Neural cell (in vitro differentiated cells): ENCODE measurements around the gene PDLIM3. TPM values are rescaled to one million over a fixed set of nuclear protein-coding genes. Genes with fewer than 3 reads are reported as not detected.

Source experiments
- H2AFZ ChIP-seq: fragments of 200-600, 300-800 bp; sonication (generic), shearing (Covaris generic); 2 replicates; pipeline ENCODE4 v1.6.0; 2014; ENCODE audit warnings: low read depth, mild to moderate bottlenecking, antibody characterized with exemption, low read length, moderate library complexity
- H3F3A ChIP-seq: fragments of 200-600 bp; shearing (Covaris generic); 2 replicates; pipeline ENCODE4 v1.6.1; 2016; ENCODE audit warnings: mild to moderate bottlenecking, moderate library complexity, mixed read lengths, antibody characterized with exemption, low read length; ENCODE audit not compliant: insufficient read depth, poor library complexity, severe bottlenecking
- H3K27ac ChIP-seq: fragments of 200-600, 300-800 bp; sonication (generic), shearing (Covaris generic); 2 replicates; pipeline ENCODE4 v1.5.1; 2014; ENCODE audit warnings: mild to moderate bottlenecking, low read length, moderate library complexity
- H3K27me3 ChIP-seq: fragments of 300-800, 200-600 bp; sonication (generic), shearing (Covaris generic); 2 replicates; pipeline ENCODE4 v1.6.0; 2014; ENCODE audit warnings: mild to moderate bottlenecking, low read depth, low read length, moderate library complexity; ENCODE audit not compliant: insufficient read depth
- H3K36me3 ChIP-seq: fragments of 300-800, 200-600 bp; sonication (generic), shearing (Covaris generic); 2 replicates; pipeline ENCODE4 v1.5.1; 2014; ENCODE audit warnings: mild to moderate bottlenecking, antibody characterized with exemption, low read length, moderate library complexity; ENCODE audit not compliant: insufficient read depth
- H3K4me2 ChIP-seq: fragments of 300-800, 200-600 bp; sonication (generic), shearing (Covaris generic); 2 replicates; pipeline ENCODE4 v1.6.0; 2014; ENCODE audit warnings: mild to moderate bottlenecking, low read length
- H3K4me3 ChIP-seq: fragments of 300-800, 200-600 bp; sonication (generic), shearing (Covaris generic); 2 replicates; pipeline ENCODE4 v1.5.1; 2014; ENCODE audit warnings: mild to moderate bottlenecking, low read length, moderate library complexity
- H3K79me2 ChIP-seq: fragments of 200-600 bp; shearing (Covaris generic); replicated peaks from 2 replicates; pipeline ENCODE4 v1.6.0; 2014; ENCODE audit warnings: mild to moderate bottlenecking, low read length, moderate library complexity; ENCODE audit not compliant: insufficient read depth
- H3K9ac ChIP-seq: fragments of 300-800, 200-600 bp; sonication (generic), shearing (Covaris generic); 2 replicates; pipeline ENCODE4 v1.6.1; 2016; ENCODE audit warnings: mild to moderate bottlenecking, low read length, mixed read lengths
- H3K9me2 ChIP-seq: fragments of 200-600 bp; shearing (Covaris generic); 2 replicates; pipeline ENCODE4 v1.6.1; 2016; ENCODE audit warnings: mild to moderate bottlenecking, low read length, mixed read lengths; ENCODE audit not compliant: insufficient read depth
- H3K9me3 ChIP-seq: fragments of 200-600, 300-800 bp; sonication (generic), shearing (Covaris generic); 2 replicates; pipeline ENCODE4 v1.6.1; 2016; ENCODE audit warnings: mild to moderate bottlenecking, mixed run types, low read length, moderate library complexity, mixed read lengths
- H4K20me1 ChIP-seq: fragments of 200-600 bp; shearing (Covaris generic); 2 replicates; pipeline ENCODE4 v1.6.1; 2016; ENCODE audit warnings: mild to moderate bottlenecking, mixed run types; ENCODE audit not compliant: insufficient read depth
- CTCF ChIP-seq: fragments of 450-650 bp; IDR thresholded peaks from 2 replicates; pipeline ENCODE4 v1.5.1; 2014; ENCODE audit warnings: antibody characterized with exemption, mild to moderate bottlenecking, moderate library complexity; ENCODE audit not compliant: poor library complexity, severe bottlenecking
- EP300 ChIP-seq: fragments of 450-650 bp; conservative IDR thresholded peaks from 2 replicates; pipeline ENCODE4 v1.6.1; 2014; ENCODE audit warnings: antibody characterized with exemption, mild to moderate bottlenecking, moderate library complexity; ENCODE audit not compliant: poor library complexity, severe bottlenecking
- EZH2 ChIP-seq: fragments of 200-600, 300-800 bp; shearing (Covaris generic), sonication (generic); IDR thresholded peaks from 2 replicates; pipeline ENCODE4 v1.6.1; 2014; ENCODE audit warnings: antibody characterized with exemption, low read length, borderline replicate concordance, mild to moderate bottlenecking; ENCODE audit not compliant: insufficient read depth, poor library complexity, severe bottlenecking
- MXI1 ChIP-seq: fragments of 450-650 bp; conservative IDR thresholded peaks from 2 replicates; pipeline ENCODE4 v1.6.1; 2014; ENCODE audit warnings: antibody characterized with exemption, mild to moderate bottlenecking; ENCODE audit not compliant: poor library complexity, severe bottlenecking
- POLR2AphosphoS5 ChIP-seq: IDR thresholded peaks from 2 replicates; pipeline ENCODE4 v1.6.1; 2012
- RAD21 ChIP-seq: fragments of 450-650 bp; conservative IDR thresholded peaks from 2 replicates; pipeline ENCODE4 v1.6.1; 2014; ENCODE audit warnings: antibody characterized with exemption, mild to moderate bottlenecking, moderate library complexity
- REST ChIP-seq: IDR thresholded peaks from 2 replicates; pipeline ENCODE4 v1.6.1; 2012; ENCODE audit warnings: borderline replicate concordance
- SMC3 ChIP-seq: fragments of 450-650 bp; conservative IDR thresholded peaks from 2 replicates; pipeline ENCODE4 v1.6.1; 2014; ENCODE audit warnings: antibody characterized with exemption, mild to moderate bottlenecking, moderate library complexity; ENCODE audit not compliant: poor library complexity
- TAF1 ChIP-seq: IDR thresholded peaks from 2 replicates; pipeline ENCODE4 v1.6.1; 2012; ENCODE audit warnings: low read depth
- polyA plus RNA-seq: library from polyadenylated mRNA; depleted of rRNA; stranded (reverse); fragments of >200 nt; gene quantifications from 2 replicates; pipeline ENCODE4 v1.2.3, GENCODE V29; 2014

The PDLIM3 gene
- polyA plus RNA-seq, 1 donor from 2014 or later = 1.8 TPM

GRCh38 chr4:185510806-185511205 lies 24.5 kb downstream of the PDLIM3 start:
- Histone ChIP-seq H3F3A (no peaks in the 10 kb centered on the region), H2AFZ (no peak overlapping the region), H3K27ac (no peak overlapping the region), H3K9me2 (no peaks in the 10 kb centered on the region), H4K20me1 (no peaks in the 10 kb centered on the region), H3K36me3 (no peaks in the 10 kb centered on the region), H3K27me3 (no peaks in the 10 kb centered on the region), H3K9ac (no peak overlapping the region), H3K9me3 (no peaks in the 10 kb centered on the region), H3K4me2 (no peak overlapping the region), H3K79me2 (no peaks in the 10 kb centered on the region), H3K4me3 (no peak overlapping the region)
- no peak for TF ChIP-seq REST

GRCh38 chr4:185508181-185508580 lies 27.1 kb downstream of the PDLIM3 start:
- no peak for TF ChIP-seq RAD21
- no peak for TF ChIP-seq SMC3
- TF ChIP-seq EZH2 = no peak
- TF ChIP-seq REST = no peak
- no peak for TF ChIP-seq POLR2AphosphoS5
- TF ChIP-seq EP300 = no peak
- no peak for TF ChIP-seq CTCF
- TF ChIP-seq TAF1 = no peak
- no peak for TF ChIP-seq MXI1
- Histone ChIP-seq H3K4me2 (no peak overlapping the region), H3K36me3 (no peaks in the 10 kb centered on the region), H3K9ac (no peak overlapping the region), H3K9me3 (no peaks in the 10 kb centered on the region), H3F3A (no peaks in the 10 kb centered on the region), H3K9me2 (no peaks in the 10 kb centered on the region), H3K27me3 (no peaks in the 10 kb centered on the region), H3K4me3 (no peak overlapping the region), H4K20me1 (no peaks in the 10 kb centered on the region), H3K27ac (no peak overlapping the region), H2AFZ (no peak overlapping the region), H3K79me2 (no peaks in the 10 kb centered on the region)
